IMR-90 (cell line): ENCODE results near the gene LRRC4C. TPM values are rescaled to one million over a fixed set of nuclear protein-coding genes. Genes with fewer than 3 reads are reported as not detected.

Experiments
- ATAC-seq: fragments of 200-7000 bp; cut with Tn5 transposase; 2 replicates; pipeline ENCODE4 v1.9.1; 2020; ENCODE audit warnings: low read depth, mild to moderate bottlenecking, moderate library complexity
- BruUV-seq: library from RNA; stranded (reverse); fragments of 400-500 nt; replicated peaks from 2 replicates; lab custom pipeline; 2021; lab: Mats Ljungman, UMichigan
- CTCF ChIA-PET: fragments of 300-600 bp; formaldehyde crosslinking; extraction: SDS; loops from one replicate; lab custom pipeline; 2021; ENCODE audit warnings: antibody characterized with exemption; lab: Yijun Ruan, JAX
- POLR2A ChIA-PET: fragments of 300-600 bp; sonication (Branson Sonifier 250); formaldehyde crosslinking; loops from one replicate; lab custom pipeline; 2022; ENCODE audit warnings: antibody characterized with exemption; ENCODE audit not compliant: unreplicated experiment; lab: Charles Lee
- DNase-seq: peaks from one replicate; pipeline ENCODE4 v3.0.0; 2013
- H2AFZ ChIP-seq: replicated peaks from 2 replicates; pipeline ENCODE3; 2013; ENCODE audit warnings: low read length, mild to moderate bottlenecking; ENCODE audit not compliant: poor library complexity
- H2AK5ac ChIP-seq: 2 replicates; pipeline ENCODE4 v1.6.1; 2013; ENCODE audit warnings: low read depth, low read length, inconsistent platforms
- H2AK9ac ChIP-seq: replicated peaks from 2 replicates; pipeline ENCODE3; 2013; ENCODE audit warnings: mild to moderate bottlenecking, low read depth, low read length, moderate library complexity; ENCODE audit not compliant: poor library complexity
- H2BK120ac ChIP-seq: 2 replicates; pipeline ENCODE4 v1.6.1; 2013; ENCODE audit warnings: low read depth, low read length, inconsistent platforms
- H2BK15ac ChIP-seq: 3 replicates; pipeline ENCODE4 v1.6.1; 2013; ENCODE audit warnings: low read depth, low read length, inconsistent platforms
- H2BK20ac ChIP-seq: 2 replicates; pipeline ENCODE4 v1.6.1; 2013; ENCODE audit warnings: low read depth, mild to moderate bottlenecking, inconsistent platforms, low read length, moderate library complexity
- H2BK5ac ChIP-seq: 2 replicates; pipeline ENCODE4 v1.6.1; 2013; ENCODE audit warnings: mild to moderate bottlenecking, low read depth, low read length, inconsistent platforms; ENCODE audit not compliant: poor library complexity, severe bottlenecking
- H3K14ac ChIP-seq: replicated peaks from 2 replicates; pipeline ENCODE4 v1.6.1; 2013; ENCODE audit warnings: low read depth, low read length, inconsistent platforms
- H3K18ac ChIP-seq: 2 replicates; pipeline ENCODE4 v1.6.1; 2013; ENCODE audit warnings: low read depth, low read length, control low read depth
- H3K23ac ChIP-seq: 2 replicates; pipeline ENCODE4 v1.6.1; 2013; ENCODE audit warnings: low read depth, low read length, inconsistent platforms
- H3K27ac ChIP-seq: 2 replicates; pipeline ENCODE4 v1.5.1; 2013; ENCODE audit warnings: mild to moderate bottlenecking, control low read depth, low read length; ENCODE audit not compliant: insufficient read depth
- H3K27me3 ChIP-seq: 2 replicates; pipeline ENCODE4 v1.6.1; 2013; ENCODE audit warnings: low read length; ENCODE audit not compliant: control insufficient read depth, insufficient read depth
- H3K36me3 ChIP-seq: 2 replicates; pipeline ENCODE4 v1.6.1; 2013; ENCODE audit warnings: low read length, mixed read lengths; ENCODE audit not compliant: control insufficient read depth, insufficient read depth
- H3K4ac ChIP-seq: 2 replicates; pipeline ENCODE4 v1.6.1; 2013; ENCODE audit warnings: low read depth, low read length, inconsistent platforms
- H3K4me1 ChIP-seq: 2 replicates; pipeline ENCODE4 v1.6.1; 2013; ENCODE audit warnings: low read length, mixed read lengths; ENCODE audit not compliant: control insufficient read depth, insufficient read depth
- H3K4me2 ChIP-seq: 2 replicates; pipeline ENCODE4 v1.6.1; 2013; ENCODE audit warnings: low read depth, mild to moderate bottlenecking, control low read depth, low read length, moderate library complexity
- H3K4me3 ChIP-seq: 2 replicates; pipeline ENCODE4 v1.5.1; 2013; ENCODE audit warnings: low read depth, mild to moderate bottlenecking, control low read depth, low read length, moderate library complexity; ENCODE audit not compliant: insufficient read depth
- H3K56ac ChIP-seq: 2 replicates; pipeline ENCODE4 v1.6.1; 2013; ENCODE audit warnings: low read length, inconsistent platforms; ENCODE audit not compliant: insufficient read depth; ENCODE audit errors: extremely low read depth
- H3K79me1 ChIP-seq, 2 experiments: 2 replicates each; pipeline ENCODE4 v1.6.1; 2013; ENCODE audit warnings: low read length in 2 of 2, inconsistent platforms in 1 of 2, low read depth in 1 of 2
- H3K9ac ChIP-seq: 2 replicates; pipeline ENCODE4 v1.6.1; 2013; ENCODE audit warnings: low read depth, low read length, control low read depth
- H3K9me1 ChIP-seq: 2 replicates; pipeline ENCODE4 v1.6.1; 2013; ENCODE audit warnings: low read length, inconsistent platforms; ENCODE audit not compliant: insufficient read depth
- H3K9me3 ChIP-seq: 2 replicates; pipeline ENCODE4 v1.6.1; 2013; ENCODE audit warnings: low read length; ENCODE audit not compliant: control insufficient read depth, insufficient read depth
- H4K20me1 ChIP-seq: 2 replicates; pipeline ENCODE4 v1.6.1; 2013; ENCODE audit warnings: low read length, inconsistent platforms; ENCODE audit not compliant: insufficient read depth
- H4K5ac ChIP-seq: 2 replicates; pipeline ENCODE4 v1.6.1; 2013; ENCODE audit warnings: mild to moderate bottlenecking, low read depth, low read length, control low read depth
- H4K8ac ChIP-seq, 2 experiments: 2 replicates each; pipeline ENCODE4 v1.6.1; 2013; ENCODE audit warnings: low read depth in 2 of 2, low read length in 2 of 2, control low read depth in 1 of 2, inconsistent platforms in 1 of 2
- H4K91ac ChIP-seq: 2 replicates; pipeline ENCODE4 v1.6.1; 2013; ENCODE audit warnings: low read depth, low read length, inconsistent platforms; ENCODE audit not compliant: insufficient read depth
- BHLHE40 ChIP-seq: fragments of 150-350 bp; IDR thresholded peaks from 2 replicates; pipeline ENCODE4 v1.6.1; 2016; ENCODE audit warnings: mild to moderate bottlenecking, low read depth, low read length
- CEBPB ChIP-seq: IDR thresholded peaks from 2 replicates; pipeline ENCODE4 v1.6.1; 2012; ENCODE audit warnings: low read depth, low read length, improper control_type of control experiment
- CHD1 ChIP-seq: IDR thresholded peaks from 2 replicates; pipeline ENCODE4 v1.6.1; 2012; ENCODE audit warnings: low read depth, low read length, improper control_type of control experiment
- ELK1 ChIP-seq: fragments of 150-350 bp; IDR thresholded peaks from 2 replicates; pipeline ENCODE4 v1.6.1; 2016; ENCODE audit warnings: low read depth, mild to moderate bottlenecking, low read length, moderate library complexity, borderline replicate concordance
- FOS ChIP-seq: fragments of 150-350 bp; IDR thresholded peaks from 2 replicates; pipeline ENCODE4 v1.6.1; 2016; ENCODE audit warnings: low read depth, low read length
- MAFK ChIP-seq: IDR thresholded peaks from 2 replicates; pipeline ENCODE4 v1.6.1; 2012; ENCODE audit warnings: low read depth, low read length, improper control_type of control experiment
- MAZ ChIP-seq: IDR thresholded peaks from 2 replicates; pipeline ENCODE4 v1.6.1; 2012; ENCODE audit warnings: low read depth, mild to moderate bottlenecking, low read length, improper control_type of control experiment, moderate library complexity, borderline replicate concordance
- MXI1 ChIP-seq: IDR thresholded peaks from 2 replicates; pipeline ENCODE4 v1.6.1; 2012; ENCODE audit warnings: low read depth, mild to moderate bottlenecking, low read length, moderate library complexity, borderline replicate concordance
- NFE2L2 ChIP-seq: fragments of 150-350 bp; IDR thresholded peaks from 2 replicates; pipeline ENCODE4 v1.6.1; 2016; ENCODE audit warnings: low read depth, mild to moderate bottlenecking, low read length
- POLR2A ChIP-seq: IDR thresholded peaks from 2 replicates; pipeline ENCODE4 v1.6.1; 2012; ENCODE audit warnings: mild to moderate bottlenecking, low read depth, low read length
- RAD21 ChIP-seq: IDR thresholded peaks from 2 replicates; pipeline ENCODE4 v1.6.1; 2012; ENCODE audit warnings: low read length, improper control_type of control experiment
- RCOR1 ChIP-seq: IDR thresholded peaks from 2 replicates; pipeline ENCODE4 v1.6.1; 2012; ENCODE audit warnings: mild to moderate bottlenecking, low read length, improper control_type of control experiment; ENCODE audit not compliant: insufficient replicate concordance
- RFX5 ChIP-seq: IDR thresholded peaks from 2 replicates; pipeline ENCODE4 v1.8.0; 2012; ENCODE audit warnings: low read depth, mild to moderate bottlenecking, low read length, moderate library complexity
- USF2 ChIP-seq: fragments of 150-350 bp; IDR thresholded peaks from 2 replicates; pipeline ENCODE4 v1.6.1; 2017; ENCODE audit warnings: mild to moderate bottlenecking, antibody characterized with exemption, low read length, low read depth
- WGBS, 2 experiments: methylation state at CpG; one replicate each; pipeline versions ENCODE4 v1.1.5 to v1.1.7; 2013; ENCODE audit warnings: missing lambda C conversion rate in 2 of 2; ENCODE audit not compliant: insufficient read length in 1 of 2; ENCODE audit errors: extremely low coverage in 2 of 2; 5-methylcytosine and 5-hydroxymethylcytosine counted together
- dilution Hi-C: fragments of 300-500 bp; cut with HindIII; formaldehyde crosslinking; loops from one replicate; pipeline ENCODE4 v1.14.3; 2018; ENCODE audit warnings: low sequenced_read_pairs; ENCODE audit not compliant: unreplicated experiment
- in situ Hi-C: fragments of 300-500 bp; cut with MboI; formaldehyde crosslinking; loops from 3 replicates; pipeline ENCODE4 v1.14.3; 2019; ENCODE audit warnings: low sequenced_read_pairs, inconsistent platforms, mixed read lengths
- intact Hi-C: fragments of 100-400 bp; cut with micrococcal nuclease; formaldehyde crosslinking; loops from 2 replicates; pipeline ENCODE4 v1.10.0; 2022
- polyA plus RNA-seq, 3 experiments: library from polyadenylated mRNA; depleted of rRNA; stranded (reverse); fragments of >200 nt; gene quantifications; 2 replicates each; pipeline ENCODE4 v1.2.3, GENCODE V29; 2012; ENCODE audit warnings: low replicate concordance in 1 of 3
- total RNA-seq: library from RNA; depleted of rRNA; stranded (reverse); fragments of >200 nt; gene quantifications from 2 replicates; pipeline ENCODE4 v1.2.3, GENCODE V29; 2012
- TF ChIP-seq, protein P1 (sequence below): conservative IDR thresholded peaks from 2 replicates; pipeline ENCODE4 v1.5.1; 2012; ENCODE audit warnings: mild to moderate bottlenecking, low read depth, low read length, improper control_type of control experiment

The LRRC4C gene
- total and polyA plus RNA-seq, 2 of the 4 experiments (the other 2 are of a cell fraction) = under 0.01 to 0.03 TPM

GRCh38 chr11:41146326-41146725 lies 313.1 kb downstream of the LRRC4C start:
- no peak overlapping the region for H4K5ac ChIP-seq
- H2BK5ac ChIP-seq = no peak overlapping the region
- no peak overlapping the region for H2BK20ac ChIP-seq
- H2BK120ac ChIP-seq = no peak overlapping the region
- no peak overlapping the region for H2AFZ ChIP-seq
- H4K20me1 ChIP-seq = no peaks in the 10 kb centered on the region
- no CpG with 5 or more reads among the region's 2 CpGs for WGBS, 2 experiments
- no peak overlapping the region for H4K8ac ChIP-seq
- intact Hi-C loops = no loop called here
- no peak overlapping the region for H3K27ac ChIP-seq
- H3K23ac ChIP-seq = no peak overlapping the region
- no peaks in the 10 kb centered on the region for H3K27me3 ChIP-seq
- no peak overlapping the region for H2AK5ac ChIP-seq
- no peaks in the 10 kb centered on the region for H3K79me1 ChIP-seq
- no peak for DNase-seq
- no peaks in the 10 kb centered on the region for H3K4me1 ChIP-seq
- no peak overlapping the region for H3K56ac ChIP-seq
- POLR2A ChIA-PET = no interaction called here
- no peak for ATAC-seq
- H3K18ac ChIP-seq = no peak overlapping the region
- H3K4ac ChIP-seq = no peak overlapping the region
- BruUV-seq = no TSS peak
- H4K91ac ChIP-seq = no peak overlapping the region
- H3K4me3 ChIP-seq = no peak overlapping the region
- no peaks in the 10 kb centered on the region for H3K36me3 ChIP-seq
- H3K14ac ChIP-seq = no peak overlapping the region
- H2AK9ac ChIP-seq = no peak overlapping the region
- H3K9me1 ChIP-seq = no peaks in the 10 kb centered on the region
- no peak overlapping the region for H3K4me2 ChIP-seq
- dilution Hi-C loops = no loop called here
- CTCF ChIA-PET = no interaction called here
- no peak overlapping the region for H2BK15ac ChIP-seq
- in situ Hi-C loops = no loop called here
- TF ChIP-seq RAD21 (no peak), USF2 (no peak), FOS (no peak), MAFK (no peak), BHLHE40 (no peak), NFE2L2 (no peak), RFX5 (no peak), ELK1 (no peak), POLR2A (no peak), MAZ (no peak), RCOR1 (no peak), CHD1 (no peak), MXI1 (no peak), CEBPB (no peak)
- TF ChIP-seq, protein P1, sequence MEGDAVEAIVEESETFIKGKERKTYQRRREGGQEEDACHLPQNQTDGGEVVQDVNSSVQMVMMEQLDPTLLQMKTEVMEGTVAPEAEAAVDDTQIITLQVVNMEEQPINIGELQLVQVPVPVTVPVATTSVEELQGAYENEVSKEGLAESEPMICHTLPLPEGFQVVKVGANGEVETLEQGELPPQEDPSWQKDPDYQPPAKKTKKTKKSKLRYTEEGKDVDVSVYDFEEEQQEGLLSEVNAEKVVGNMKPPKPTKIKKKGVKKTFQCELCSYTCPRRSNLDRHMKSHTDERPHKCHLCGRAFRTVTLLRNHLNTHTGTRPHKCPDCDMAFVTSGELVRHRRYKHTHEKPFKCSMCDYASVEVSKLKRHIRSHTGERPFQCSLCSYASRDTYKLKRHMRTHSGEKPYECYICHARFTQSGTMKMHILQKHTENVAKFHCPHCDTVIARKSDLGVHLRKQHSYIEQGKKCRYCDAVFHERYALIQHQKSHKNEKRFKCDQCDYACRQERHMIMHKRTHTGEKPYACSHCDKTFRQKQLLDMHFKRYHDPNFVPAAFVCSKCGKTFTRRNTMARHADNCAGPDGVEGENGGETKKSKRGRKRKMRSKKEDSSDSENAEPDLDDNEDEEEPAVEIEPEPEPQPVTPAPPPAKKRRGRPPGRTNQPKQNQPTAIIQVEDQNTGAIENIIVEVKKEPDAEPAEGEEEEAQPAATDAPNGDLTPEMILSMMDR = no peak
- no peak overlapping the region for H3K9ac ChIP-seq
- H3K9me3 ChIP-seq = no peaks in the 10 kb centered on the region
